NT2/D1 (cell line): Measurements from ENCODE around the gene TAS2R60.
"Not testable (repeated sequence)": the region's sequence is repeated elsewhere in the genome, so short reads cannot be mapped to it uniquely, and the experiment has no call there.

ENCODE experiments used
- DNase-seq: peaks from one replicate; pipeline ENCODE4 v3.0.0-alpha.2; 2011; ENCODE audit warnings: low read depth, low spot score
- H3K27me3 ChIP-seq: 2 replicates; pipeline ENCODE4 v1.6.0; 2011; ENCODE audit warnings: mild to moderate bottlenecking; ENCODE audit not compliant: insufficient read length, insufficient read depth
- H3K36me3 ChIP-seq: 2 replicates; pipeline ENCODE4 v1.6.1; 2011; ENCODE audit warnings: mild to moderate bottlenecking, low read length, mixed read lengths; ENCODE audit not compliant: insufficient read depth, insufficient read length
- H3K4me1 ChIP-seq: 2 replicates; pipeline ENCODE4 v1.5.1; 2011; ENCODE audit not compliant: insufficient read depth, insufficient read length
- H3K4me3 ChIP-seq: 2 replicates; pipeline ENCODE4 v1.5.1; 2011; ENCODE audit warnings: low read depth; ENCODE audit not compliant: insufficient read length
- H3K9ac ChIP-seq: 2 replicates; pipeline ENCODE4 v1.6.0; 2011; ENCODE audit warnings: low read depth; ENCODE audit not compliant: insufficient read length
- H3K9me3 ChIP-seq: 2 replicates; pipeline ENCODE4 v1.5.1; 2011; ENCODE audit warnings: mild to moderate bottlenecking, low read length; ENCODE audit not compliant: insufficient read depth
- SUZ12 ChIP-seq: IDR thresholded peaks from 2 replicates; pipeline ENCODE4 v1.6.1; 2011; ENCODE audit not compliant: insufficient read length, insufficient read depth; ENCODE audit errors: extremely low read depth
- YY1 ChIP-seq: IDR thresholded peaks from 2 replicates; pipeline ENCODE4 v1.6.1; 2011; ENCODE audit not compliant: insufficient read length, insufficient read depth
- ZNF274 ChIP-seq: IDR thresholded peaks from 2 replicates; pipeline ENCODE4 v1.6.1; 2011; ENCODE audit warnings: mild to moderate bottlenecking, low read depth, low read length

The TAS2R60 gene

DNA sequence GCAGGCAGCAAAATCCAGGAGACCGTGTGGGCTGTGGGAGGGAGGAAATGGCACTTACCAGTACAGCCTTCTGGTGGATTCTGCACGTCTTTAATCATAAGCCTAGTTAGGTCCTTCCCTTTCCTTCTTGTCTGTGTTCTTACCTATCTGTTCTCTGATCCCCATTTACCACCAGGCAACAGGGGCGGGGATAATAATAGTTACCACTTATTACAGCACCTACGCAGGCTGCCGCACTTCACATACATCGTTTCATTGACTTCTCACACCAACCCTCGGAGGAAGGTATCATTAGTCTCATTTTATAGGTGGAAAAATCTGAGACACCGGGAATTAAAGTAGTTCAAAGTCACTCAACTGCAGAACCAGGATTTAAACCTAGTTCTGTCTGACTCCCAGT lies 30.1 kb upstream of the TAS2R60 start:
- H3K4me3 ChIP-seq: no peak overlapping the region
- TF ChIP-seq YY1: no peak
- H3K36me3 ChIP-seq: no peaks in the 10 kb centered on the region
- H3K27me3 ChIP-seq: no peaks in the 10 kb centered on the region
- no peaks in the 10 kb centered on the region for H3K9me3 ChIP-seq
- DNase-seq: no peak
- no peaks in the 10 kb centered on the region for H3K4me1 ChIP-seq
- no peak overlapping the region for H3K9ac ChIP-seq

GRCh38 chr7:143415209-143415608 lies 28.0 kb upstream of the TAS2R60 start:
- not testable (repeated sequence) for H3K4me3 ChIP-seq, H3K27me3 ChIP-seq, H3K36me3 ChIP-seq, H3K9ac ChIP-seq, H3K9me3 ChIP-seq, H3K4me1 ChIP-seq, DNase-seq

DNA sequence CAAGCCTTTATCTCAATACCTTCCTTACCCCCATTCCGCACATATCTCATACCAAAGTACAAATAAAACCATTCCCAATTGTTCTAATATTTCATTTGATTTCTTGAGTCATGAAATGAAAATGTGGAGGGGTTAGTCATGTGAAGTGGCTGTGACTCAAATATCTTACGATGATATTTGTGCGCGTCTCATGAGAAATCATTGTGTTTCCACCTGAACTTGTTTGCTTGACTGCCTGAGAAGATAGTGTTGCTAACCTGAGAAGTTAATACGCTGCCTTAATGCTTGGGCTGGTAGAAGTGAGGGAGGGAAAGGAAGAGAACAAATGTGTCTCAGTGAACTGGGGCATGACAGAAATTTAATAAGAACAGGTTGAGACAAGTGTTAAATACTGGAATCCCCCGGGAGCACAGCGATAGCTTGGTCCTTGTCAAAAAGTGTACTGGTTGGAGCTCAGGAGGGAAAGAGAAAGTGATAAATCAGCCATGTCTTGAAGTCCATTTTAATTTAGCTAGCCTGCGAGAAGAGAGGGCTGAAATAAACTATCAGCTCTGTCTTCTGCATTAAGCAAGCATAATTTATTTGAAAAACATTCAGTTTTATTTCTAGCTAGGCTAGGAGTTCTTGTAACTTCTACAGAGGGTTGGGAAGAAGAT lies 27.4 kb upstream of the TAS2R60 start:
- H3K4me1 ChIP-seq: no peaks in the 10 kb centered on the region
- no peaks in the 10 kb centered on the region; the same call in 1 of the 2 replicates for H3K9me3 ChIP-seq
- H3K9ac ChIP-seq: no peak overlapping the region
- H3K4me3 ChIP-seq: no peak overlapping the region
- no peak for TF ChIP-seq YY1
- H3K36me3 ChIP-seq: no peaks in the 10 kb centered on the region
- no peaks in the 10 kb centered on the region for H3K27me3 ChIP-seq
- no peak for DNase-seq

GRCh38 chr7:143416565-143417149 lies 26.6 kb upstream of the TAS2R60 start:
- Histone ChIP-seq H3K9ac (no peak overlapping the region), H3K9me3 (no peaks in the 10 kb centered on the region; the same call in 1 of the 2 replicates), H3K36me3 (no peaks in the 10 kb centered on the region), H3K4me1 (no peaks in the 10 kb centered on the region), H3K27me3 (no peaks in the 10 kb centered on the region), H3K4me3 (no peak overlapping the region)
- TF ChIP-seq ZNF274 (no peak), SUZ12 (no peak), YY1 (no peak)
- no peak for DNase-seq

DNA sequence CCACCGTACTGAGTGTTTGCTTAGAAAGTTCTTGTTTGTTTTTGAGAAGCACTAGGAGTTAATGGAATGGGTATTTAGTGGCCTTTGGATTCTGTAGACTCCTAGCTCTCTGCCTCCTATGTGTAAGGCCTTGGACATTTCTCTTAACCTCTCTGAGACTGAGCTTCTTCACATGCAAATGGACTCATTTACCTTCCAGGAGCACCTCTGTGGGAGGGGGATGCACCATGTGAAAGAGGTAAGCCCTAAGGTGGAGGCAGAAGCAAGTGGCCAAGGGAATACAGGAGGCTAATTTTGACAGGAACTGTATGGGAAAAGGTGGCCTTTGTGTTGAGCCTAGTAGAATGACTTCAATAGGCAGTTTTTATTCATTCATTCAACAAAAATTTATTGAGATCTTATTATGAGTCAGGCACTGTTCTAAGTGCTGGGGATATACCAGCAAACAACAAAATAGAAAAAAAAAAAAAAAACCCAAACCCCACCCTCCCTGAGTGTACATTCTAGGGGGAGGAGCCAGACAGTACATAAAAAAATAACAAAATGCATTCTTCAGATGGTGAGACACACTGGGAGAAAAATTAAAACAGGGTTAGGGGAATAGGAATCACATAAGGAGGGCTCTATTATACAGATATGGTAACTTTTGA lies 25.4 kb upstream of the TAS2R60 start:
- no peak for DNase-seq
- Histone ChIP-seq H3K4me3 (no peak overlapping the region), H3K4me1 (no peaks in the 10 kb centered on the region), H3K9me3 (peaks cover 3% of the 10 kb centered on the region; the same call in 1 of the 2 replicates), H3K9ac (no peak overlapping the region), H3K36me3 (no peaks in the 10 kb centered on the region), H3K27me3 (no peaks in the 10 kb centered on the region)
- TF ChIP-seq SUZ12 (no peak), ZNF274 (no peak), YY1 (no peak)

GRCh38 chr7:143418681-143419458 lies 24.4 kb upstream of the TAS2R60 start:
- no peaks in the 10 kb centered on the region for H3K27me3 ChIP-seq
- H3K4me1 ChIP-seq: no peaks in the 10 kb centered on the region
- TF ChIP-seq ZNF274 (no peak), YY1 (no peak), SUZ12 (no peak)

GRCh38 chr7:143419880-143420279 lies 23.4 kb upstream of the TAS2R60 start:
- H3K4me3 ChIP-seq: no peak overlapping the region
- H3K27me3 ChIP-seq: no peaks in the 10 kb centered on the region
- TF ChIP-seq SUZ12 (no peak), YY1 (no peak), ZNF274 (no peak)
- H3K9me3 ChIP-seq: peaks cover 3% of the 10 kb centered on the region; the same call in 1 of the 2 replicates
- no peak overlapping the region for H3K9ac ChIP-seq
- H3K4me1 ChIP-seq: no peaks in the 10 kb centered on the region
- no peaks in the 10 kb centered on the region for H3K36me3 ChIP-seq
- DNase-seq: no peak

More at GRCh38 chr7:143418681-143419458, 24.4 kb upstream of the TAS2R60 start:
- Histone ChIP-seq H3K4me3 (no peak overlapping the region), H3K9me3 (peaks cover 3% of the 10 kb centered on the region; the same call in 1 of the 2 replicates), H3K36me3 (no peaks in the 10 kb centered on the region), H3K9ac (no peak overlapping the region)
- no peak for DNase-seq

DNA sequence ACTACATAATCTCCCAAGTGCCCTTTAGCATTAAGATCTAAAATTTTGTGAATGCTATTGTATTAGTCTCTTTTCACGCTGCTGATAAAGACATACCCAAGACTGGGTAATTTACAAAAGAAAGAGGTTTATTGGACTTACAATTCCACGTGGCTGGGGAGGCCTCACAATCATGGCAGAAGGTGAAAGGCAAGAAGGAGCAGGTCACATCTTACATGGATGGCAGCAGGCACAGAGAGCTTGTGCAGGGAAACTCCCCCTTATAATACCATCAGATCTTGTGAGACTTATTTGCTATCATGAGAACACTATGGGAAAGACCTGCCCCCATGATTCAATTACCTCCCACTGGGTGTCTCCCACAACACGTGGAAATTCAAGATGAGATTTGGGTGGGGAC lies 22.6 kb upstream of the TAS2R60 start:
- H3K9ac ChIP-seq, H3K4me1 ChIP-seq, DNase-seq, H3K27me3 ChIP-seq, H3K4me3 ChIP-seq, H3K9me3 ChIP-seq, H3K36me3 ChIP-seq: not testable (repeated sequence)
